B cell (primary cell): Measurements from ENCODE around the gene POC1B. TPM values are rescaled to one million over a fixed set of nuclear protein-coding genes. Genes with fewer than 3 reads are reported as not detected.

Experiments used
- ATAC-seq: fragments of 200-7000 bp; cut with Tn5 transposase; one replicate; pipeline ENCODE4 v1.10.0; 2021; ENCODE audit warnings: low read depth, mild to moderate bottlenecking, moderate number of reproducible peaks, moderate library complexity
- CTCF ChIA-PET: fragments of 350-600 bp; sonication (Branson Sonifier 250); formaldehyde crosslinking; loops from one replicate; lab custom pipeline; 2021; ENCODE audit warnings: antibody characterized with exemption, inconsistent platforms; lab: Charles Lee
- POLR2A ChIA-PET: fragments of 350-600 bp; sonication (Branson Sonifier 250); formaldehyde crosslinking; loops from one replicate; lab custom pipeline; 2021; ENCODE audit warnings: antibody characterized with exemption; lab: Charles Lee
- DNase-seq: peaks from one replicate; pipeline ENCODE4 v3.0.0; 2013
- H2AFZ ChIP-seq: 2 replicates; pipeline ENCODE4 v1.6.1; 2012; ENCODE audit warnings: mild to moderate bottlenecking, low read depth, low read length; ENCODE audit not compliant: insufficient read depth, poor library complexity, severe bottlenecking
- H3K27ac ChIP-seq, 2 donors: 1 replicate in 1 of 2; 2 replicates in 1 of 2; pipeline ENCODE4 v1.5.1; 2012 to 2013; ENCODE audit warnings: low read length in 2 of 2, mild to moderate bottlenecking in 2 of 2, moderate library complexity in 1 of 2
- H3K27me3 ChIP-seq, 4 experiments: fragments of 200-600 bp in 1 of 4; sonication (generic) in 1 of 4; replicated peaks in 1 of 4; 1 replicate in 2 of 4; 2 replicates in 2 of 4; pipeline versions ENCODE4 v1.6.1 to v1.7.0; 2013 to 2016; ENCODE audit warnings: low read length in 3 of 4, mild to moderate bottlenecking in 2 of 4, mixed read lengths in 1 of 4, moderate library complexity in 1 of 4; ENCODE audit not compliant: insufficient read depth in 4 of 4, control insufficient read depth in 3 of 4; ENCODE audit errors: control extremely low read depth in 1 of 4
- H3K36me3 ChIP-seq, 2 experiments: replicated peaks in 1 of 2; 1 replicate in 1 of 2; 2 replicates in 1 of 2; pipeline versions ENCODE4 v1.6.1 to v1.7.1; 2013; ENCODE audit warnings: low read length in 1 of 2; ENCODE audit not compliant: insufficient read depth in 2 of 2, control insufficient read depth in 1 of 2; ENCODE audit errors: control extremely low read depth in 1 of 2, extremely low read depth in 1 of 2
- H3K4me1 ChIP-seq, 2 donors: fragments of 200-600 bp in 1 of 2; sonication (generic) in 1 of 2; 1 replicate in 1 of 2; 2 replicates in 1 of 2; pipeline versions ENCODE4 v1.5.1 to v1.6.1; 2013 to 2017; ENCODE audit warnings: low read length in 2 of 2; ENCODE audit not compliant: control insufficient read depth in 2 of 2, insufficient read depth in 2 of 2
- H3K4me2 ChIP-seq: replicated peaks from 2 replicates; pipeline ENCODE3; 2012; ENCODE audit warnings: mild to moderate bottlenecking, low read depth, low read length; ENCODE audit not compliant: poor library complexity, severe bottlenecking
- H3K4me3 ChIP-seq, 5 experiments: fragments of 200-600 bp in 1 of 5; sonication (generic) in 1 of 5; 1 replicate in 3 of 5; 2 replicates in 2 of 5; pipeline versions ENCODE4 v1.5.1 to v1.7.0; 2011 to 2016; ENCODE audit warnings: low read length in 4 of 5, mild to moderate bottlenecking in 4 of 5, low read depth in 2 of 5, control low read depth in 1 of 5, moderate library complexity in 1 of 5; ENCODE audit not compliant: insufficient read depth in 1 of 5; ENCODE audit errors: control extremely low read depth in 1 of 5, extremely low read depth in 1 of 5
- H3K79me2 ChIP-seq: fragments of 200-600 bp; sonication (generic); one replicate; pipeline ENCODE4 v1.6.0; 2016; ENCODE audit warnings: low read length; ENCODE audit not compliant: control insufficient read depth, insufficient read depth
- H3K9ac ChIP-seq: fragments of 200-600 bp; sonication (generic); 2 replicates; pipeline ENCODE4 v1.6.1; 2017; ENCODE audit warnings: mild to moderate bottlenecking, low read length, moderate library complexity
- H3K9me3 ChIP-seq, 3 donors: one replicate each; pipeline versions ENCODE4 v1.6.1 to v1.7.1; 2013; ENCODE audit warnings: low read length in 2 of 3; ENCODE audit not compliant: control insufficient read depth in 2 of 3, insufficient read depth in 1 of 3; ENCODE audit errors: control extremely low read depth in 1 of 3
- H4K20me1 ChIP-seq: 2 replicates; pipeline ENCODE4 v1.6.0; 2012; ENCODE audit warnings: mild to moderate bottlenecking, low read length; ENCODE audit not compliant: insufficient read depth, control insufficient read depth, poor library complexity, severe bottlenecking
- H3K27ac Mint-ChIP-seq: one replicate; pipeline ENCODE4 v1.8.0; 2021; ENCODE audit warnings: mixed read lengths
- H3K27me3 Mint-ChIP-seq: one replicate; pipeline ENCODE4 v1.8.0; 2021; ENCODE audit warnings: mixed read lengths
- H3K4me1 Mint-ChIP-seq: one replicate; pipeline ENCODE4 v1.8.0; 2021; ENCODE audit warnings: mixed read lengths
- H3K4me3 Mint-ChIP-seq: one replicate; pipeline ENCODE4 v1.8.0; 2021; ENCODE audit warnings: mixed read lengths
- H3K9me3 Mint-ChIP-seq: one replicate; pipeline ENCODE4 v1.8.0; 2022; ENCODE audit warnings: mixed read lengths; ENCODE audit not compliant: insufficient read depth
- CTCF ChIP-seq: fragments of 200-600 bp; IDR thresholded peaks from one replicate; pipeline ENCODE4 v1.8.0; 2022; ENCODE audit warnings: antibody characterized with exemption, mild to moderate bottlenecking
- EZH2 ChIP-seq: IDR thresholded peaks from 2 replicates; pipeline ENCODE4 v1.6.1; 2012; ENCODE audit warnings: borderline replicate concordance, low read depth, mild to moderate bottlenecking, moderate library complexity, low read length; ENCODE audit not compliant: insufficient read depth, poor library complexity, severe bottlenecking
- WGBS: methylation state at CpG from one replicate; pipeline ENCODE4 v1.1.5; 2013; ENCODE audit warnings: missing lambda C conversion rate; ENCODE audit not compliant: insufficient coverage; 5-methylcytosine and 5-hydroxymethylcytosine counted together
- intact Hi-C: fragments of 100-400 bp; cut with micrococcal nuclease; formaldehyde crosslinking; loops from one replicate; pipeline ENCODE4 v1.10.0; 2022
- polyA plus RNA-seq: library from polyadenylated mRNA; depleted of rRNA; stranded (reverse); fragments of >200 nt; gene quantifications from 2 replicates; pipeline ENCODE4 v1.2.3, GENCODE V29; 2012
- total RNA-seq, 2 donors: library from RNA; stranded (reverse); fragments of 120-200 nt in 1 of 2; gene quantifications; 1 replicate in 1 of 2; 2 replicates in 1 of 2; pipeline versions ENCODE4 v1.2.3 to v1.2.4, GENCODE V29; 2013 to 2022

POC1B gene
- total and polyA plus RNA-seq, 2 donors (not counting 1 experiment from before 2014, with no cell fraction given): 12.0 to 39.5 TPM

GRCh38 chr12:89547101-89547500 lies 21.3 kb upstream of the POC1B start:
- Histone ChIP-seq H3K27me3 (no peaks in the 10 kb centered on the region), H3K27ac (no peak overlapping the region), H3K36me3 (no peaks in the 10 kb centered on the region), H4K20me1 (no peaks in the 10 kb centered on the region), H3K4me1 (peaks cover 0 to 11% of the 10 kb centered on the region in 2 donors), H3K79me2 (no peaks in the 10 kb centered on the region), H2AFZ (no peak overlapping the region), H3K4me2 (no peak overlapping the region), H3K9ac (no peak overlapping the region), H3K9me3 (no peaks in the 10 kb centered on the region), H3K4me3 (no peak overlapping the region)
- no peaks in the 10 kb centered on the region for H3K9me3 Mint-ChIP-seq
- intact Hi-C loops: loop anchor here (10.0 kb wide), 1 partner anchor 788 kb away; no protein-coding TSS in a partner anchor
- no peaks in the 10 kb centered on the region for H3K27me3 Mint-ChIP-seq
- ATAC-seq (no peak), DNase-seq (no peak)
- 90% methylated on average over 2 of the region's 4 CpGs for WGBS
- ChIA-PET CTCF (interaction anchor here (0.8 to 1.9 kb wide), 4 partner anchors 12 to 617 kb away, joined by 3 to 6 read pairs (median 4); no protein-coding TSS in a partner anchor), POLR2A (no interaction called here)
- no peak overlapping the region for H3K27ac Mint-ChIP-seq
- no peak overlapping the region for H3K4me3 Mint-ChIP-seq
- TF ChIP-seq EZH2 (no peak), CTCF (no peak)
- peaks cover 15% of the 10 kb centered on the region for H3K4me1 Mint-ChIP-seq

GRCh38 chr12:89546151-89546550 lies 20.3 kb upstream of the POC1B start:
- CTCF ChIA-PET: interaction anchor here (0.8 to 8.6 kb wide), 2 partner anchors 313 to 557 kb away, joined by 3 to 164 read pairs; no protein-coding TSS in a partner anchor
- intact Hi-C loops: loop anchor here (10.0 kb wide), 1 partner anchor 789 kb away; no protein-coding TSS in a partner anchor

More at GRCh38 chr12:89546151-89546550, 20.3 kb upstream of the POC1B start:
- H3K9me3 ChIP-seq: no peaks in the 10 kb centered on the region
- no peak overlapping the region for H3K4me3 ChIP-seq
- H3K9ac ChIP-seq: no peak overlapping the region
- no peak for DNase-seq
- ATAC-seq: no peak
- no peak overlapping the region for H3K27ac Mint-ChIP-seq
- no peak overlapping the region for H2AFZ ChIP-seq
- no peaks in the 10 kb centered on the region for H3K27me3 Mint-ChIP-seq
- peaks cover 0 to 11% of the 10 kb centered on the region in 2 donors for H3K4me1 ChIP-seq
- POLR2A ChIA-PET: no interaction called here
- no peaks in the 10 kb centered on the region for H3K79me2 ChIP-seq
- H3K27ac ChIP-seq: no peak overlapping the region
- H3K4me2 ChIP-seq: no peak overlapping the region
- H4K20me1 ChIP-seq: no peaks in the 10 kb centered on the region
- no peaks in the 10 kb centered on the region for H3K36me3 ChIP-seq
- no peaks in the 10 kb centered on the region for H3K27me3 ChIP-seq
- no peaks in the 10 kb centered on the region for H3K9me3 Mint-ChIP-seq
- peaks cover 15% of the 10 kb centered on the region for H3K4me1 Mint-ChIP-seq
- no CpG with 5 or more reads among the region's 4 CpGs for WGBS
- no peak overlapping the region for H3K4me3 Mint-ChIP-seq
- TF ChIP-seq EZH2 (no peak), CTCF (no peak)
